H1 (cell line): ENCODE results near the gene WFDC1. TPM values are rescaled to one million over a fixed set of nuclear protein-coding genes. Genes with fewer than 3 reads are reported as not detected.

Source experiments
- CTCF ChIA-PET: fragments of 300-600 bp; sonication (Branson Sonifier 250); formaldehyde crosslinking; loops from one replicate; lab custom pipeline; 2021; ENCODE audit not compliant: partially characterized antibody; lab: Charles Lee
- POLR2A ChIA-PET: fragments of 300-600 bp; sonication (Branson Sonifier 250); formaldehyde crosslinking; loops from one replicate; lab custom pipeline; 2021; ENCODE audit warnings: inconsistent platforms; ENCODE audit not compliant: partially characterized antibody; lab: Charles Lee
- DNase-seq, 2 experiments: peaks; one replicate each; pipeline versions ENCODE4 v3.0.0 to v3.0.0-alpha.2; 2010 to 2022; ENCODE audit warnings: low spot score in 2 of 2, low read depth in 1 of 2, mixed read lengths in 1 of 2
- FAIRE-seq: peaks from 2 replicates; lab custom pipeline; 2011; peaks lifted over from hg19 to GRCh38; lab: Jason Lieb, UNC
- H2AFZ ChIP-seq: 2 replicates; pipeline ENCODE4 v1.8.1; 2012; ENCODE audit warnings: low read length, inconsistent platforms
- H2AK5ac ChIP-seq: 2 replicates; pipeline ENCODE4 v1.6.1; 2013; ENCODE audit warnings: low read depth, low read length
- H2BK120ac ChIP-seq: replicated peaks from 2 replicates; pipeline ENCODE3; 2013; ENCODE audit warnings: low read depth, low read length, inconsistent platforms
- H2BK12ac ChIP-seq: 2 replicates; pipeline ENCODE4 v1.6.1; 2013; ENCODE audit warnings: low read depth, low read length
- H2BK15ac ChIP-seq: 2 replicates; pipeline ENCODE4 v1.6.1; 2013; ENCODE audit warnings: low read length
- H2BK20ac ChIP-seq: 2 replicates; pipeline ENCODE4 v1.6.1; 2013; ENCODE audit warnings: low read length
- H2BK5ac ChIP-seq: 2 replicates; pipeline ENCODE4 v1.6.1; 2013; ENCODE audit warnings: low read depth, low read length
- H3K14ac ChIP-seq: 2 replicates; pipeline ENCODE4 v1.6.1; 2013; ENCODE audit warnings: inconsistent platforms; ENCODE audit not compliant: insufficient read length
- H3K18ac ChIP-seq: 2 replicates; pipeline ENCODE4 v1.6.1; 2013; ENCODE audit warnings: low read length; ENCODE audit errors: extremely low read depth
- H3K23ac ChIP-seq: 2 replicates; pipeline ENCODE4 v1.6.1; 2013; ENCODE audit warnings: inconsistent platforms; ENCODE audit not compliant: insufficient read length
- H3K23me2 ChIP-seq: 2 replicates; pipeline ENCODE4 v1.6.1; 2013; ENCODE audit warnings: low read depth, low read length
- H3K27ac ChIP-seq: 2 replicates; pipeline ENCODE4 v1.6.1; 2011; ENCODE audit warnings: low read depth, low read length, inconsistent platforms
- H3K27me3 ChIP-seq, 4 experiments: replicated peaks in 1 of 4; 1 replicate in 1 of 4; 2 replicates in 3 of 4; pipeline versions ENCODE4 v1.6.1 to v1.8.1; 2011 to 2013; ENCODE audit warnings: low read length in 3 of 4, mild to moderate bottlenecking in 3 of 4, inconsistent platforms in 2 of 4, mixed read lengths in 2 of 4, moderate library complexity in 1 of 4; ENCODE audit not compliant: control insufficient read depth in 3 of 4, insufficient read depth in 3 of 4; ENCODE audit errors: extremely low read depth in 1 of 4
- H3K36me3 ChIP-seq, 4 experiments: 2 replicates each; pipeline versions ENCODE4 v1.6.1 to v1.8.1; 2011 to 2013; ENCODE audit warnings: mild to moderate bottlenecking in 4 of 4, low read length in 3 of 4, moderate library complexity in 2 of 4, control low read depth in 1 of 4, inconsistent platforms in 1 of 4; ENCODE audit not compliant: insufficient read depth in 4 of 4, control insufficient read depth in 2 of 4
- H3K4ac ChIP-seq: replicated peaks from 2 replicates; pipeline ENCODE3; 2013; ENCODE audit warnings: low read length, low read depth, mixed read lengths, inconsistent platforms; ENCODE audit not compliant: insufficient read length
- H3K4me1 ChIP-seq, 4 experiments: replicated peaks in 1 of 4; 1 replicate in 1 of 4; 2 replicates in 3 of 4; pipeline versions ENCODE4 v1.6.1 to v1.8.1; 2011 to 2013; ENCODE audit warnings: low read length in 3 of 4, inconsistent platforms in 2 of 4, mixed read lengths in 1 of 4; ENCODE audit not compliant: insufficient read depth in 4 of 4, control insufficient read depth in 3 of 4
- H3K4me2 ChIP-seq, 2 experiments: 2 replicates each; pipeline versions ENCODE4 v1.6.1 to v1.8.1; 2011 to 2013; ENCODE audit warnings: low read depth in 2 of 2, low read length in 2 of 2, control low read depth in 1 of 2, inconsistent platforms in 1 of 2, mild to moderate bottlenecking in 1 of 2; ENCODE audit not compliant: insufficient read depth in 1 of 2
- H3K4me3 ChIP-seq, 4 experiments: fragments of 200-600, 300-600 bp in 1 of 4; sonication (generic), shearing (Covaris generic), sonication (Bioruptor Twin) in 1 of 4; 2 replicates each; pipeline versions ENCODE4 v1.5.1 to v1.8.1; 2011 to 2016; ENCODE audit warnings: low read length in 4 of 4, low read depth in 3 of 4, control low read depth in 2 of 4, inconsistent platforms in 2 of 4, mild to moderate bottlenecking in 2 of 4, mixed read lengths in 1 of 4, moderate library complexity in 1 of 4; ENCODE audit not compliant: insufficient read depth in 2 of 4; ENCODE audit errors: extremely low read depth in 1 of 4
- H3K56ac ChIP-seq: replicated peaks from 2 replicates; pipeline ENCODE3; 2013; ENCODE audit warnings: low read depth, mild to moderate bottlenecking, mixed read lengths, low read length, inconsistent platforms; ENCODE audit not compliant: insufficient read length
- H3K79me1 ChIP-seq: 2 replicates; pipeline ENCODE4 v1.6.1; 2013; ENCODE audit warnings: low read depth, low read length, control low read depth
- H3K79me2 ChIP-seq, 2 experiments: 2 replicates each; pipeline versions ENCODE4 v1.6.1 to v1.8.1; 2012 to 2013; ENCODE audit warnings: low read length in 2 of 2, mild to moderate bottlenecking in 2 of 2, inconsistent platforms in 1 of 2; ENCODE audit not compliant: insufficient read depth in 2 of 2, control insufficient read depth in 1 of 2
- H3K9ac ChIP-seq, 4 experiments: replicated peaks in 1 of 4; 1 replicate in 1 of 4; 2 replicates in 3 of 4; pipeline versions ENCODE4 v1.6.1 to v1.8.1; 2011 to 2013; ENCODE audit warnings: low read depth in 3 of 4, low read length in 3 of 4, control low read depth in 2 of 4, mild to moderate bottlenecking in 2 of 4, moderate library complexity in 2 of 4, inconsistent platforms in 1 of 4; ENCODE audit errors: extremely low read depth in 1 of 4
- H3K9me3 ChIP-seq, 2 experiments: 2 replicates each; pipeline versions ENCODE4 v1.6.1 to v1.8.1; 2012 to 2013; ENCODE audit warnings: mild to moderate bottlenecking in 2 of 2, moderate library complexity in 2 of 2, control low read depth in 1 of 2, inconsistent platforms in 1 of 2, low read depth in 1 of 2, low read length in 1 of 2, mixed read lengths in 1 of 2; ENCODE audit not compliant: insufficient read depth in 2 of 2
- H4K20me1 ChIP-seq, 2 experiments: replicated peaks in 1 of 2; 2 replicates each; pipeline versions ENCODE3 to v1.8.1; 2011 to 2013; ENCODE audit warnings: inconsistent platforms in 2 of 2, low read length in 2 of 2, mild to moderate bottlenecking in 1 of 2; ENCODE audit not compliant: insufficient read depth in 2 of 2, control insufficient read depth in 1 of 2
- H4K5ac ChIP-seq: 2 replicates; pipeline ENCODE4 v1.6.1; 2013; ENCODE audit warnings: low read length, low read depth, mixed read lengths, inconsistent platforms; ENCODE audit not compliant: insufficient read length
- H4K8ac ChIP-seq: 2 replicates; pipeline ENCODE4 v1.8.0; 2013; ENCODE audit warnings: mild to moderate bottlenecking, moderate library complexity, low read length, inconsistent platforms; ENCODE audit not compliant: insufficient read depth; ENCODE audit errors: extremely low read depth
- H4K91ac ChIP-seq: replicated peaks from 2 replicates; pipeline ENCODE3; 2013; ENCODE audit warnings: low read length, mixed read lengths, inconsistent platforms; ENCODE audit not compliant: insufficient read length
- CBX5 ChIP-seq: fragments of 300-800, 300-1000 bp; sonication (generic); IDR thresholded peaks from 2 replicates; pipeline ENCODE4 v1.7.1; 2016; ENCODE audit warnings: antibody characterized with exemption, low read length, low read depth
- CTCF ChIP-seq, 3 experiments: IDR thresholded peaks; 1 replicate in 2 of 3; 2 replicates in 1 of 3; pipeline versions ENCODE4 v1.5.1 to v1.6.1; 2011; ENCODE audit warnings: low read length in 3 of 3, mild to moderate bottlenecking in 3 of 3, inconsistent platforms in 2 of 3, low read depth in 1 of 3, moderate library complexity in 1 of 3; ENCODE audit not compliant: insufficient read depth in 1 of 3; ENCODE audit errors: control extremely low read depth in 1 of 3
- KDM5A ChIP-seq: fragments of 200-600 bp; IDR thresholded peaks from 2 replicates; pipeline ENCODE4 v1.7.1; 2012; ENCODE audit warnings: mild to moderate bottlenecking, low read length, inconsistent platforms, mixed read lengths
- MAFK ChIP-seq: IDR thresholded peaks from 2 replicates; pipeline ENCODE4 v1.6.1; 2012; ENCODE audit warnings: low read depth, mild to moderate bottlenecking, improper control_type of control experiment, low read length
- SAP30 ChIP-seq: fragments of 300-600 bp; sonication (generic); IDR thresholded peaks from 2 replicates; pipeline ENCODE4 v1.7.1; 2012; ENCODE audit warnings: low read length, moderate library complexity, mild to moderate bottlenecking, inconsistent platforms; ENCODE audit not compliant: insufficient read depth, insufficient replicate concordance
- SIRT6 ChIP-seq: IDR thresholded peaks from one replicate; pipeline ENCODE4 v1.7.1; 2012; ENCODE audit warnings: low read length, inconsistent platforms
- TAF1 ChIP-seq: IDR thresholded peaks from 2 replicates; pipeline ENCODE4 v1.6.1; 2011; ENCODE audit warnings: mild to moderate bottlenecking, low read depth, low read length
- TEAD4 ChIP-seq: IDR thresholded peaks from 2 replicates; pipeline ENCODE4 v1.6.1; 2012; ENCODE audit warnings: low read depth, low read length, inconsistent platforms, mixed read lengths
- WGBS, 2 experiments: shearing (Covaris generic) in 1 of 2; methylation state at CpG; one replicate each; pipeline versions ENCODE4 v1.1.6 to v1.1.7; 2013 to 2015; ENCODE audit warnings: low lambda C conversion rate in 2 of 2, mixed read lengths in 2 of 2, inconsistent platforms in 1 of 2, low coverage in 1 of 2, missing lambda C conversion rate in 1 of 2; ENCODE audit not compliant: insufficient replicate concordance in 2 of 2, insufficient coverage in 1 of 2, insufficient read length in 1 of 2; ENCODE audit errors: extremely low coverage in 1 of 2, missing lambda C conversion rate in 1 of 2; 5-methylcytosine and 5-hydroxymethylcytosine counted together
- polyA plus RNA-seq, 7 experiments: library from polyadenylated mRNA; depleted of rRNA in 3 of 7; stranded (reverse) in 5 of 7; unstranded in 2 of 7; fragments of >200 nt in 5 of 7; fragments of 200-250 nt in 2 of 7; gene quantifications; 1 replicate in 5 of 7; 2 replicates in 1 of 7; 4 replicates in 1 of 7; pipeline versions ENCODE4 v1.2.1 to v1.2.3, GENCODE V29; 2011 to 2013; ENCODE audit warnings: missing spikeins in 2 of 7, mixed read lengths in 2 of 7
- total RNA-seq: library from RNA; stranded (reverse); fragmentation: NEBNext Ultra II Directional; extraction: Animal tissue kit (Norgen Biotek cat#: 25700); gene quantifications from 2 replicates; pipeline ENCODE4 v1.2.1, GENCODE V29; 2021

Gene WFDC1
- total and polyA plus RNA-seq, 2 of the 8 experiments (the other 6 are each of a cell fraction or from before 2014, with no cell fraction given): 0.70 to 1.1 TPM

- H3K14ac ChIP-seq: no peak overlapping the region
- no peak overlapping the region for H3K4me3 ChIP-seq
- H3K79me1 ChIP-seq: no peaks in the 10 kb centered on the region
- H3K56ac ChIP-seq: no peak overlapping the region
- no peaks in the 10 kb centered on the region for H4K20me1 ChIP-seq
- no peak overlapping the region for H3K4me2 ChIP-seq
- H3K36me3 ChIP-seq: no peaks in the 10 kb centered on the region
- peaks cover 0 to 3% (median 0%) of the 10 kb centered on the region in 4 experiments; a peak in 2 of 7 replicates for H3K4me1 ChIP-seq
- no peak overlapping the region for H2BK15ac ChIP-seq
- FAIRE-seq (no peak), DNase-seq (no peak)
- no peak overlapping the region for H2BK120ac ChIP-seq
- peaks cover 0 to 8% of the 10 kb centered on the region in 2 experiments; a peak in 2 of 4 replicates for H3K9me3 ChIP-seq
- no peak overlapping the region for H3K9ac ChIP-seq
- no peak overlapping the region for H2BK5ac ChIP-seq
- no peak overlapping the region for H3K18ac ChIP-seq
- H2AFZ ChIP-seq: no peak overlapping the region
- no peak overlapping the region for H2BK12ac ChIP-seq
- TF ChIP-seq MAFK: no peak
- no peak for TF ChIP-seq TEAD4
- TF ChIP-seq SIRT6: no peak
- no peak for TF ChIP-seq KDM5A
- no peak for TF ChIP-seq SAP30
- no peak for TF ChIP-seq CTCF (IDR thresholded peaks at IDR 0.05; ENCODE audit: control extremely low read depth in 1 of 3, insufficient read depth in 1 of 3, low read depth in 1 of 3, low read length in 3 of 3)
- TF ChIP-seq CBX5: no peak
- TF ChIP-seq TAF1: no peak
- peaks cover 5% of the 10 kb centered on the region; the same call in 1 of the 2 replicates for H3K23me2 ChIP-seq
- H3K79me2 ChIP-seq: no peaks in the 10 kb centered on the region
- 79% methylated on average over 4 of the region's 4 CpGs; no CpG with 5 or more reads in 1 of the 2 experiments for WGBS, 2 experiments
- no peaks in the 10 kb centered on the region for H3K27me3 ChIP-seq
- H4K5ac ChIP-seq: no peak overlapping the region
- 0 out of 2 replicates have a peak overlapping the region, but pooled peaks have one; percentile 82 for H2AK5ac ChIP-seq
- no peak overlapping the region for H2BK20ac ChIP-seq
- ChIA-PET POLR2A (no interaction called here), CTCF (interaction anchor here (11.9 kb wide), 1 partner anchor 35 kb away, joined by 212 read pairs; no protein-coding TSS in a partner anchor)
- H4K91ac ChIP-seq: no peak overlapping the region
- no peak overlapping the region for H3K23ac ChIP-seq
- no peak overlapping the region for H4K8ac ChIP-seq
- no peak overlapping the region for H3K4ac ChIP-seq
- H3K27ac ChIP-seq: no peak overlapping the region
Measured at GRCh38 chr16:84314814-84315213, 20.1 kb downstream of the WFDC1 start.
